Measurements from ENCODE around the gene COL4A3.
A peak's percentile ranks its signal among the peaks of the same experiment; 100 is the strongest.

Gene COL4A3

GRCh38 chr2:227163998-227164762, at the start of gene COL4A3, which contains the start of gene COL4A4:
Gene COL4A3, plus strand, starts transcription at chr2:227164624. Its CDS starts 103 bp downstream, at chr2:227164727.
Gene COL4A4, minus strand, starts transcription at chr2:227164205. Its CDS starts 16,722 bp downstream, at chr2:227147483.
- peak; percentile 35 for DNase-seq (ENCODE audit: low spot score)

GRCh38 chr2:227115761-227116160, 48.7 kb upstream of the COL4A3 start:
- no peak for DNase-seq (ENCODE audit: low spot score)

GRCh38 chr2:227117027-227117426, 47.4 kb upstream of the COL4A3 start:
- no peak for DNase-seq (ENCODE audit: low spot score)

GRCh38 chr2:227117852-227118251, 46.6 kb upstream of the COL4A3 start:
- DNase-seq (ENCODE audit: low spot score): no peak

GRCh38 chr2:227118353-227118752, 46.1 kb upstream of the COL4A3 start:
- no peak for DNase-seq (ENCODE audit: low spot score)

GRCh38 chr2:227123697-227124096, 40.7 kb upstream of the COL4A3 start:
- DNase-seq (ENCODE audit: low spot score): no peak

GRCh38 chr2:227124811-227125210, 39.6 kb upstream of the COL4A3 start:
- DNase-seq (ENCODE audit: low spot score): no peak

GRCh38 chr2:227125506-227125905, 38.9 kb upstream of the COL4A3 start:
- DNase-seq (ENCODE audit: low spot score): no peak

- DNase-seq (ENCODE audit: low spot score): no peak
These were observed 37.2 kb upstream of the COL4A3 start for GRCh38 chr2:227127201-227127600.

- DNase-seq (ENCODE audit: low spot score): no peak
These were observed 33.8 kb upstream of the COL4A3 start for GRCh38 chr2:227130636-227131035.

GRCh38 chr2:227132986-227133385, 31.4 kb upstream of the COL4A3 start:
- no peak for DNase-seq (ENCODE audit: low spot score)

GRCh38 chr2:227134591-227134990, 29.8 kb upstream of the COL4A3 start:
- no peak for DNase-seq (ENCODE audit: low spot score)

- DNase-seq (ENCODE audit: low spot score): no peak
These were observed 23.1 kb upstream of the COL4A3 start for GRCh38 chr2:227141301-227141700.

- DNase-seq (ENCODE audit: low spot score): no peak
These were observed 20.5 kb upstream of the COL4A3 start for GRCh38 chr2:227143895-227144294.

GRCh38 chr2:227146456-227146855, 18.0 kb upstream of the COL4A3 start:
- no peak for DNase-seq (ENCODE audit: low spot score)

GRCh38 chr2:227147023-227147422, 17.4 kb upstream of the COL4A3 start:
- no peak for DNase-seq (ENCODE audit: low spot score)

- DNase-seq (ENCODE audit: low spot score): no peak
These were observed 16.3 kb upstream of the COL4A3 start for GRCh38 chr2:227148106-227148505.

GRCh38 chr2:227150222-227150936, 14.0 kb upstream of the COL4A3 start:
- no peak for DNase-seq (ENCODE audit: low spot score)

- no peak for DNase-seq (ENCODE audit: low spot score)
These were observed 12.2 kb upstream of the COL4A3 start for GRCh38 chr2:227152093-227152766.

- no peak for DNase-seq (ENCODE audit: low spot score)
These were observed 11.1 kb upstream of the COL4A3 start for GRCh38 chr2:227153307-227153706.

GRCh38 chr2:227153758-227154486, 10.5 kb upstream of the COL4A3 start:
- no peak for DNase-seq (ENCODE audit: low spot score)
